Fibroblast of gingiva (primary cell): ENCODE measurements around the gene HOXA4.
A peak's percentile ranks its signal among the peaks of the same experiment; 100 is the strongest.

ENCODE experiments used
- DNase-seq: peaks from one replicate; pipeline ENCODE4 v3.0.0-alpha.2; 2011; ENCODE audit warnings: low read depth

HOXA4 gene

GRCh38 chr7:27158436-27159265 lies 28.1 kb upstream of the HOXA4 start:
- DNase-seq: no peak

GRCh38 chr7:27157702-27158431 lies 27.3 kb upstream of the HOXA4 start:
- no peak for DNase-seq

- DNase-seq: no peak
These were observed 26.6 kb upstream of the HOXA4 start for GRCh38 chr7:27156916-27157701.

- DNase-seq: no peak
These were observed 25.9 kb upstream of the HOXA4 start, which contains the start of gene HOXA7 for GRCh38 chr7:27156508-27156898. HOXA7 (minus strand) TSS chr7:27156675; CDS start chr7:27156545, 130 bp downstream.

GRCh38 chr7:27155816-27156507 lies 25.4 kb upstream of the HOXA4 start:
- DNase-seq: no peak

GRCh38 chr7:27154901-27155815 lies 24.6 kb upstream of the HOXA4 start:
- no peak for DNase-seq

GRCh38 chr7:27154369-27154768 lies 23.8 kb upstream of the HOXA4 start:
- no peak for DNase-seq

- DNase-seq: no peak
These were observed 23.0 kb upstream of the HOXA4 start for GRCh38 chr7:27153526-27153925.

- DNase-seq: no peak
These were observed 22.4 kb upstream of the HOXA4 start for GRCh38 chr7:27152816-27153442.

GRCh38 chr7:27151931-27152815 lies 21.6 kb upstream of the HOXA4 start, which contains the start of gene HOXA3:
HOXA3 (minus strand) TSS chr7:27152583; CDS start chr7:27110640, 41,943 bp downstream.
- no peak for DNase-seq

GRCh38 chr7:27151341-27151930 lies 20.9 kb upstream of the HOXA4 start:
- DNase-seq: no peak

- peak; percentile 45 for DNase-seq
These were observed 20.2 kb upstream of the HOXA4 start for GRCh38 chr7:27150568-27151340.

GRCh38 chr7:27149842-27150567 lies 19.4 kb upstream of the HOXA4 start:
- DNase-seq: no peak

- DNase-seq: no peak
These were observed 18.4 kb upstream of the HOXA4 start for GRCh38 chr7:27148756-27149641.

- DNase-seq: no peak
These were observed 17.6 kb upstream of the HOXA4 start for GRCh38 chr7:27148031-27148755.
